HK-2 (cell line): Measurements from ENCODE around the gene IZUMO4.

Experiments used
- DNase-seq: peaks from one replicate; pipeline ENCODE4 v3.0.0-alpha.2; 2018; ENCODE audit not compliant: unreplicated experiment

Gene IZUMO4

DNA sequence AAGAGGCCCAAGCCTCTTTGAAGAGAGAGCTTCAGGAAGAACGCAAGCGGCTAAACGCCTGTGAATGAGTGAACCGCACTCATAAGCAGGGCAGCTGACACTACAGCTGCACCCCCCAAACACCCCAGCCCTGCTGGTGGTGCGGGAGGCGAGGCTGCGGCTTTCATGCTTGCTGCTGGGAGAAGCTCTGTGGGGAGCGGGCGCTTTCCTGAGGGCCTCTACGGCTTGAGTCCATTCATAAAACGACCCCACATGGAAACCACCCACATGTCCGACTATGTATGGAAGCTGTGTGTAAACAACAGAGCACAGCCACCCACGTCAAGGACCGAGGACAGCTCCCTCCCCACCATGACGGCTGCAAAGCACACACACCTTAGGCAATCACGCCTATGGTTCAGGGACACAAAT is 49.1 kb downstream of the IZUMO4 start:
- no peak for DNase-seq

DNA sequence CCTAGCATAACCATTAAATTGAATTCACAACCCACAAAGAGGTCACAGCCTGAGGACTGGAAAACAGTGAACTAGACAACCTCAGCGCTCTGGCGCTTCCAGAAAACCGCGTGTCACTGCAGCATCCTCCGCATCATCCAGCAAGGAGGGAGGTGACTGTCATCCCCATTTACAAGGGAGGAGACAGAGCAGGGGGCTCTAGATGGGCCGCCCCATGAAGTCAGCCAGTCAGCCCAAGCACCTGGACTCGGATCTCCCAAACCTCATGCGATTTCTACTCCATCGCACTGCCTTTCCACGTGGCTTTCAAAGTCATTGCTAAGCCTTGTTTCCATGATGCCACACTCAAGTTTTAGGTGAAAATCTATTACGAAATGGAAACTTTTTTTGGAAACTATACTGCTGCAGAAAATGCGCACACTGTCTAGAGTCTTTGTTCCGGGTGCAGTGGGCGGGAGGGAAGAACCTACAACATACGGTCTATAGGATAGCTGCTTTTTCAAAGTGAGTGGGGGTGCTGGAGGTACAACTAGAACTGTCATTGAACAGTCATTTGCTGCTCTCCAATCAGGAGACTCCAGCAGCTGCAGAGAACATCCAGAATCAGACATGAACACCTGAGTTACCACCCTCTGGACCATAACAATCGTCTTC is 51.9 kb downstream of the IZUMO4 start:
- DNase-seq = no peak
